ENCODE data around the gene SPIN3. TPM values are rescaled to one million over a fixed set of nuclear protein-coding genes. Genes with fewer than 3 reads are reported as not detected.
"Not testable (repeated sequence)": the region's sequence is repeated elsewhere in the genome, so short reads cannot be mapped to it uniquely, and the experiment has no call there.

The SPIN3 gene
- total RNA-seq: 10 to 100 TPM; 12.7 to 20.1 (median 16.4) TPM

DNA sequence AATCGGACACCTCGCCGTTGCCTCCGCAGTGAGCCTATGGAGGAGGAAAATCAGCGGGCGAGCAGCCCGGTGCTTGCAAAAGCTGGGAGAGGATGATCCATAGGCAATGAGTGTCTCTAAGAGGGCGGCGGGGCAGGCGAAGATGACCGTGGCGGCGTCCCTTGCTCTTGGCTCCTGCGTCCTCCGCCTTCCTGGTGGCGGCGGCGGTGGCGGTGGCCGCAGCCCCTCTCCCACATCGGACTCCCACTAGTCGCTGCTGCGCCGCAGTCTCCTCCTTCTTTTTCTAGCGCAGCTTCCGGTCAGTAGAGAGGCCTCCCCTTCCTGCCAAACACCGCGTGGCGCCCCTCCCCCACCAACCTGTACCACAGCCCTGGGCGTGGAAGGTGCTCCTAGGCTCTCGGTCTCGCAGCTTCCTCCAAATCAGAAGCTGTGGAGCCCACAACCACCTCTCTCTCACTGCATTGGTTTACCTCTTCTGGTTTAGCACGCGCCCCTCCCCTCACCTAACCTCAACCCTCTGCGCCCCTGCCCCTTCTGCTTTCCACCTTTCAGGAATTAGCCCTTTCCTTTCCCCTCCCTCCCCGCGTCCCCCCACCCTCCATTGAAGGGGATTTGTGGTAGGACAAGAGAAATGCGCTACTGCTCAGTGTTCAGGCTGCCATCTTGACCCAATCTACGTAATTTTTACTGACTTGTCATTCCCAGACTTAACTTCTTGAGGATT is at the start of gene SPIN3:
Gene SPIN3 (minus strand): TSS at position 271 of the 724 bp plus-strand sequence. CDS start 594 bp downstream, outside the sequence.
- H3K36me3 ChIP-seq: no peaks in the 10 kb centered on the region
- DNase-seq (ENCODE audit: low spot score in 2 of 2): peak; percentile 66 to 72
- TF ChIP-seq, protein P1, sequence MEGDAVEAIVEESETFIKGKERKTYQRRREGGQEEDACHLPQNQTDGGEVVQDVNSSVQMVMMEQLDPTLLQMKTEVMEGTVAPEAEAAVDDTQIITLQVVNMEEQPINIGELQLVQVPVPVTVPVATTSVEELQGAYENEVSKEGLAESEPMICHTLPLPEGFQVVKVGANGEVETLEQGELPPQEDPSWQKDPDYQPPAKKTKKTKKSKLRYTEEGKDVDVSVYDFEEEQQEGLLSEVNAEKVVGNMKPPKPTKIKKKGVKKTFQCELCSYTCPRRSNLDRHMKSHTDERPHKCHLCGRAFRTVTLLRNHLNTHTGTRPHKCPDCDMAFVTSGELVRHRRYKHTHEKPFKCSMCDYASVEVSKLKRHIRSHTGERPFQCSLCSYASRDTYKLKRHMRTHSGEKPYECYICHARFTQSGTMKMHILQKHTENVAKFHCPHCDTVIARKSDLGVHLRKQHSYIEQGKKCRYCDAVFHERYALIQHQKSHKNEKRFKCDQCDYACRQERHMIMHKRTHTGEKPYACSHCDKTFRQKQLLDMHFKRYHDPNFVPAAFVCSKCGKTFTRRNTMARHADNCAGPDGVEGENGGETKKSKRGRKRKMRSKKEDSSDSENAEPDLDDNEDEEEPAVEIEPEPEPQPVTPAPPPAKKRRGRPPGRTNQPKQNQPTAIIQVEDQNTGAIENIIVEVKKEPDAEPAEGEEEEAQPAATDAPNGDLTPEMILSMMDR (IDR thresholded peaks at IDR 0.05): no peak
- TF ChIP-seq POLR2A (IDR thresholded peaks at IDR 0.05): peak in 1 of 2 donors; percentile 59
- TF ChIP-seq EP300 (IDR thresholded peaks at IDR 0.05): peak in 1 of 2 donors; percentile 79
- H3K27me3 ChIP-seq: peaks cover 0 to 12% of the 10 kb centered on the region in 2 donors
- peak within 1 kb of the TSS; percentile 48 to 87 (median 76) for H3K27ac ChIP-seq
- H3K9me3 ChIP-seq: no peaks in the 10 kb centered on the region
- H3K4me1 ChIP-seq: peaks cover 0 to 22% (median 0%) of the 10 kb centered on the region in 4 donors
- H3K4me3 ChIP-seq: peak within 1 kb of the TSS; percentile 41 to 76 (median 51)
- WGBS, 2 donors: 4 to 37% methylated on average over 19 to 36 of the region's 39 CpGs

DNA sequence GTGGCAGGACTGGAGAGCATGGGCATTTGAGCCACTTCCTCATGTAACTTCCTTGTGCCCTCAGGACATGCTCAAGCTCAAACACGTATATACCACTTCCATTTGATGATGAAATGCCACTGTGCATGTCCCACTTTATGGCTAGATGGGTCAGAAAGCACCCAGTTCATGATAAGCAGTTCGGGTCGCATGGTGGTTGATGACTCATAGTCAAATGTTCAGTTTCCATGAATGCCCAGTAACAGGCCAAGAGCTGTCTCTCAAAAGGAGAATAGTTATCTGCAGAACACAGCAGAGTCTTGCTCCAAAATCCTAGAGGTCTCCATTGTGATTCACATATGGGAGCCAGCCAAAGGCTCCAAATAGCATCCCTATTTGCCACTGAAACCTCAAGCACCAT is 48.9 kb upstream of the SPIN3 start:
- H3K4me1 ChIP-seq: no peaks in the 10 kb centered on the region
- 62 to 87% methylated on average over 3 of the region's 3 CpGs for WGBS, 2 donors
- no peaks in the 10 kb centered on the region for H3K9me3 ChIP-seq
- H3K27ac ChIP-seq: no peak overlapping the region
- DNase-seq (ENCODE audit: low spot score in 2 of 2): no peak
- TF ChIP-seq, protein P1 (IDR thresholded peaks at IDR 0.05): no peak
- TF ChIP-seq EP300 (IDR thresholded peaks at IDR 0.05): no peak
- no peak for TF ChIP-seq POLR2A (IDR thresholded peaks at IDR 0.05)
- H3K36me3 ChIP-seq: no peaks in the 10 kb centered on the region
- H3K27me3 ChIP-seq: peaks cover 0 to 5% of the 10 kb centered on the region in 2 donors
- no peak overlapping the region for H3K4me3 ChIP-seq

DNA sequence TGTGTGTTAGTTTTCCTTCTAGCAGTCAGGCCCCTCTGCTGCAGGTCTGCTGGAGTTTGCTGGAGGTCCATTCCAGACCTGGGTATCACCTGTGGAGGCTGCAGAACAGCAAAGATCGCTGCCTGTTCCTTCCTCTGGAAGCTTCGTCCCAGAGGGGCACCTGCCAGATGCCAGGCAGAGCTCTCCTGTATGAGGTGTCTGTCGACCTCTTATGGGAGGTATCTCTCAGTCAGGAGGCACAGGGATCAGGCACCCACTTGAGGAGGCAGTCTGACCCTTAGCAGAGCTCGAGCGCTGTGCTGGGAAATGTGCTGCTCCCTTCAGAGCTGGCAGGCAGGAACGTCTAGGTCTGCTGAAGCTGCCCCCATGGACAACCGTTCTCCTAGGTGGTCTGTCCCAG is 41.9 kb upstream of the SPIN3 start:
- 75 to 84% methylated on average over 4 to 7 of the region's 7 CpGs for WGBS, 2 donors
- not testable (repeated sequence) for DNase-seq (ENCODE audit: low spot score in 2 of 2); H3K27ac ChIP-seq; H3K9me3 ChIP-seq; H3K4me3 ChIP-seq; H3K4me1 ChIP-seq; H3K27me3 ChIP-seq; H3K36me3 ChIP-seq

DNA sequence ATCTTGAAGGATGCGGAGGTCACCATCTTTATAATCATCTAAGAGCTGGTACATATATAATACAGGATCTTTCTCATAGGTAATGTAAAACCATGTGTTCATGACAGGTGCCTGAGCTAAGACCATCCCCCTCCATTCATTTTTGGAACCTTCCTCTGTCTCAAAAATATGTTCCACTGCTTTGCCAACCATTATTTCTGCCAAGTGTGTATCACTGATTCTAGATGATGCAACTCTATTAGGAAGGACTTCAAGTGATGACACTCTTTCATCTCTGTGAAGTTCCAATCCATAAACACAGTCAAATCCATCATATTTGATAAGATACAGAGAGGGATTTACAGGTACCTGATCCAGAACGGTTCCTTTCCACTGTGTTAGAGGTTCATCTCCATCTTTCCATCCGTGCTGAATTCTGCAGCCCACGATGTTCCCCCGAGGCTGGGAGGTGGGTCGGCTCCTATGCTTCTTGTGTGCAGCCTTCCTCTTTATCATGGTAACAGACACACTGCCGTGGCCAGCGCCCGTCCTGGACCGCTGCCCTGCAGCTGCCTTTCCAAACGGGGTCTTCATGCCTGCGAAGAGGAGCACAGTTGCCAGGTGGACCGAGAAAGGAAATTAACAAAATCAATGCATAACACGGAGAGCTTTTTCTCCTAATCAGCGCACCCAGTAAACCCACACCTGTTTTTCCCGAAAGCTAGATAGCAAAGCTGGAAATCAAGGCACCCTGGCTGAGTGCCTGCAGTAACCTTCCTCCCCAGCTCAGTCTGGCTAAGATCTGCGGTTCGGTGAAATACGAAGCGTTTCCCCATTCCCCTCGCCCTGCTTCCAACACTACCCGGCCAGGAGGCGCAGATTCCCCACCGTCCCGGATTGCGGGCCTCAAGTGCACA is 718 bp downstream of the SPIN3 start:
- 15 to 55% methylated on average over 18 to 26 of the region's 26 CpGs for WGBS, 2 donors
- H3K27me3 ChIP-seq: peaks cover 0 to 12% of the 10 kb centered on the region in 2 donors
- H3K4me1 ChIP-seq: peaks cover 0 to 22% (median 0%) of the 10 kb centered on the region in 4 donors
- TF ChIP-seq POLR2A (IDR thresholded peaks at IDR 0.05): no peak
- TF ChIP-seq, protein P1 (IDR thresholded peaks at IDR 0.05): no peak
- no peak for TF ChIP-seq EP300 (IDR thresholded peaks at IDR 0.05)
- peak overlapping the region; percentile 41 to 76 (median 51) for H3K4me3 ChIP-seq
- H3K27ac ChIP-seq: peak overlapping the region in 3 of 4 donors; percentile 70 to 87 (median 81)
- DNase-seq (ENCODE audit: low spot score in 2 of 2): no peak
- no peaks in the 10 kb centered on the region for H3K36me3 ChIP-seq
- no peaks in the 10 kb centered on the region for H3K9me3 ChIP-seq

DNA sequence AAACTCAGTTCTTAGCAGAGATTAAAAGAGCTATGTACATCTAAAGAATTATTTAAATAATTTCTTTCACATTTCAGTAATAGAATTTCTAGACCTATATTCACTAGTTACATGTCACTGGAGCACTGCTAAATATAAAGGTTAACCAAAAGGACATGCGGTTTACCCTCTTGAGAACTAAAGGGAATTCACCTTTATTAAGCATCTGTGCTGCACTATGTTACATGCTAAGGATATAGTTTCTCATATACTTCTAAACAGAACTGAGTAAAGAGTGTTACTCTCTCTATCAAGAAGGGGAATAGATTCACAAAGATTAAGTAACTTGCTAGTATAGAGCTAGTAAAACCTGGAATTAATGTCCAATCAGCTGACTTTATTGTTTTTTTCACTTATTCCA is 7.6 kb downstream of the SPIN3 start:
- WGBS, 2 donors: 83 to 93% methylated on average over 1 of the region's 1 CpG
- no peaks in the 10 kb centered on the region for H3K9me3 ChIP-seq
- peaks cover 0 to 5% (median 0%) of the 10 kb centered on the region in 4 donors for H3K4me1 ChIP-seq
- H3K36me3 ChIP-seq: peaks cover 0 to 8% (median 0%) of the 10 kb centered on the region in 3 donors
- peaks cover 0 to 2% of the 10 kb centered on the region in 2 donors for H3K27me3 ChIP-seq
- H3K27ac ChIP-seq: peak overlapping the region in 1 of 4 donors; percentile 33
- no peak overlapping the region for H3K4me3 ChIP-seq
- no peak for DNase-seq (ENCODE audit: low spot score in 2 of 2)
- TF ChIP-seq POLR2A (IDR thresholded peaks at IDR 0.05) (no peak), EP300 (IDR thresholded peaks at IDR 0.05) (no peak)
- TF ChIP-seq, protein P1 (IDR thresholded peaks at IDR 0.05): no peak
